Measurements from ENCODE around the gene TAOK1. TPM values are rescaled to one million over a fixed set of nuclear protein-coding genes. Genes with fewer than 3 reads are reported as not detected.

Gene TAOK1
- total RNA-seq, 1 experiment from 2014 or later, result 56.3 TPM

DNA sequence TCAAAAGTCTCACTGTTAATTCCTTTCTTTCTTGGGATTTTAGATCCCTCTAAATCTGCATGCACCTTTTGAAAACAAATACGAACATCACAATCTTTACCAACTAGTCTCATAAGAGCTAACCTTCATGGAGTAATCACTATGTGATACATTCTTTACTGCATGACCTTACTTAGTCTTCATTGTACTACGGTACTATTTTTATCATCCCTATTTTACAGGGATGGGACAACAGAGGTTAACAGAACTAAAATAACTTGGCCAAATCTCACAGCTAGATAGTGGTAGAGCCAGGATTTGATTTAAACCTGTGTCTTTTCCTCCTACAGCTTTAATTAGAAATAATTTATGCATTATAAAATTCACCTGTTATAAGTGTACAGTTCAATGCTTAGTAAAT lies 32.9 kb upstream of the TAOK1 start:
- RAD21 ChIA-PET (ENCODE audit: low non-redundant PET in 1 of 2, low total read pairs in 2 of 2, uncharacterized antibody in 2 of 2, unreplicated experiment in 2 of 2), result no interaction called here
- DNase-seq (ENCODE audit: low read depth, low spot score), result no peak
- Histone ChIP-seq H3K9me2 (ENCODE audit: insufficient read depth) (no peaks in the 10 kb centered on the region), H3K9ac (ENCODE audit: low read length) (no peak overlapping the region), H3K4me2 (ENCODE audit: low read length) (no peak overlapping the region), H3K79me2 (ENCODE audit: insufficient read depth, low read length) (no peaks in the 10 kb centered on the region), H3K4me1 (ENCODE audit: control insufficient read depth in 1 of 2, insufficient read depth in 2 of 2, low read length in 2 of 2) (peaks cover 2 to 3% of the 10 kb centered on the region in 2 experiments; a peak in 1 of 4 replicates), H3K9me3 (ENCODE audit: control insufficient read depth in 1 of 2, insufficient read depth in 1 of 2, low read depth in 1 of 2, low read length in 2 of 2) (no peaks in the 10 kb centered on the region), H4K20me1 (ENCODE audit: insufficient read depth) (no peaks in the 10 kb centered on the region), H3K27ac (ENCODE audit: low read depth, low read length) (no peak overlapping the region), H3K36me3 (ENCODE audit: control insufficient read depth in 1 of 2, insufficient read depth in 2 of 2, low read length in 2 of 2) (no peaks in the 10 kb centered on the region), H2AFZ (ENCODE audit: low read depth, low read length, poor library complexity, severe bottlenecking) (no peak overlapping the region), H3K4me3 (replicated peaks in 1 of 2; ENCODE audit: low read depth in 1 of 2, low read length in 2 of 2) (no peak overlapping the region), H3K27me3 (ENCODE audit: insufficient read depth, low read length) (no peaks in the 10 kb centered on the region)
- no peak for ATAC-seq
- TF ChIP-seq CTCF (IDR thresholded peaks at IDR 0.05 in 2 of 3, conservative IDR thresholded peaks at IDR 0.05 in 1 of 3; ENCODE audit: borderline replicate concordance in 1 of 3, insufficient read depth in 1 of 3, low read depth in 2 of 3, low read length in 2 of 3) (no peak), JUND (IDR thresholded peaks at IDR 0.05) (no peak), CEBPB (IDR thresholded peaks at IDR 0.05; ENCODE audit: low read depth) (no peak), YY1 (IDR thresholded peaks at IDR 0.05; ENCODE audit: extremely low read depth, insufficient replicate concordance, low read depth, low read length) (no peak), FOSL1 (IDR thresholded peaks at IDR 0.05; ENCODE audit: low read depth) (no peak), RAD21 (IDR thresholded peaks at IDR 0.05; ENCODE audit: low read depth) (no peak), ATF3 (IDR thresholded peaks at IDR 0.05) (no peak), TCF7L2 (IDR thresholded peaks at IDR 0.05; ENCODE audit: borderline replicate concordance, extremely low read depth, insufficient read depth, insufficient read length) (no peak), CBX3 (IDR thresholded peaks at IDR 0.05; ENCODE audit: low read depth) (no peak)
- TF ChIP-seq, protein P1, sequence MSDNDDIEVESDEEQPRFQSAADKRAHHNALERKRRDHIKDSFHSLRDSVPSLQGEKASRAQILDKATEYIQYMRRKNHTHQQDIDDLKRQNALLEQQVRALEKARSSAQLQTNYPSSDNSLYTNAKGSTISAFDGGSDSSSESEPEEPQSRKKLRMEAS (IDR thresholded peaks at IDR 0.05), result no peak
- POLR2A ChIA-PET, result no interaction called here
- CTCF ChIA-PET, result interaction anchor here (0.8 to 1.1 kb wide), 2 partner anchors 13 to 240 kb away, joined by 3 to 4 read pairs; no protein-coding TSS in a partner anchor
- intact Hi-C loops (cut with micrococcal nuclease), result no loop called here
- BruUV-seq (replicated peaks), result no TSS peak

Data from HCT116 (cell line).